GM12864 (cell line): ENCODE results near the gene CPE.
A peak's percentile ranks its signal among the peaks of the same experiment; 100 is the strongest.

ENCODE experiments used
- DNase-seq: peaks from one replicate; pipeline ENCODE4 v3.0.0-alpha.2; 2011; ENCODE audit warnings: low read depth
- H3K4me3 ChIP-seq: 2 replicates; pipeline ENCODE4 v1.5.1; 2011; ENCODE audit warnings: mild to moderate bottlenecking, low read depth, low read length, control low read depth
- CTCF ChIP-seq: IDR thresholded peaks from 2 replicates; pipeline ENCODE4 v1.5.1; 2011; ENCODE audit warnings: low read depth, mild to moderate bottlenecking, moderate library complexity, low read length, control low read depth, inconsistent platforms; ENCODE audit errors: missing control alignments

CPE gene

GRCh38 chr4:165458471-165458870, 79.7 kb downstream of the CPE start:
- DNase-seq, result no peak
- TF ChIP-seq CTCF, result no peak
- no peak overlapping the region for H3K4me3 ChIP-seq

GRCh38 chr4:165461159-165461821, 82.5 kb downstream of the CPE start:
- TF ChIP-seq CTCF, result no peak
- no peak overlapping the region for H3K4me3 ChIP-seq
- DNase-seq, result no peak

GRCh38 chr4:165462009-165462408, 83.2 kb downstream of the CPE start:
- no peak for DNase-seq
- no peak for TF ChIP-seq CTCF
- no peak overlapping the region for H3K4me3 ChIP-seq

- no peak overlapping the region for H3K4me3 ChIP-seq
Measured at GRCh38 chr4:165464376-165464775, 85.6 kb downstream of the CPE start.

DNA sequence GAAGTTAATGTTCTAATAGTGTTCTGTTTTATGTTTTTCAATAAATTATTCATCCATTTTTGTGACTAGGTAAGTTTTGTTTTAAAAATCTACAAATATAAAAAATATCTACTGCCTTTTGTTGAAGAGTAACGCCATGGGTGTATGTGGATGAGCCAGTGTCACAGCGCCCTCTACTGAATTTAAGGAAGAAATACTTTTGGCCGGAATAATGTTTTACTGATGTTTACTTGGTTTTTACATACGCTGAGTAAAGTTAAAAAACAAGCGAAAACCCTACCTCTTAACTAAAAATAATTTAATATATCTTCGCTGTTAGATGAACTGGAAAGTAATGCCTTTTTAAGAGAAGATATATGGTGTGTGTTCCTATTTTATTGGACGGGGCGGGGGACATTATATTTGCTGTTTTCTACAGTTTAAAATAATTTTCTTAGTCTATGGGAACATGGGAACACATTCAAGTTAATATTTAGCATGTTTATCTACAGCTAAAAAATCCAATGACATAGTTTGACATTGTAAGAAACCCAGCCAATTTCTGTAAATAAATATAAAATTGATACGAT, 86.1 kb downstream of the CPE start:
- TF ChIP-seq CTCF, result peak; percentile 61
- no peak overlapping the region for H3K4me3 ChIP-seq
- no peak for DNase-seq

More at GRCh38 chr4:165464376-165464775, 85.6 kb downstream of the CPE start:
- TF ChIP-seq CTCF, result no peak
- no peak for DNase-seq

- no peak overlapping the region for H3K4me3 ChIP-seq
- no peak for DNase-seq
- no peak for TF ChIP-seq CTCF
Measured at GRCh38 chr4:165470009-165470408, 91.2 kb downstream of the CPE start.

GRCh38 chr4:165472943-165473676, 94.3 kb downstream of the CPE start:
- no peak for DNase-seq
- no peak for TF ChIP-seq CTCF
- H3K4me3 ChIP-seq, result no peak overlapping the region
